ENCODE results near the gene KCNQ5.
"Not testable (repeated sequence)": the region's sequence is repeated elsewhere in the genome, so short reads cannot be mapped to it uniquely, and the experiment has no call there.

KCNQ5 gene

DNA sequence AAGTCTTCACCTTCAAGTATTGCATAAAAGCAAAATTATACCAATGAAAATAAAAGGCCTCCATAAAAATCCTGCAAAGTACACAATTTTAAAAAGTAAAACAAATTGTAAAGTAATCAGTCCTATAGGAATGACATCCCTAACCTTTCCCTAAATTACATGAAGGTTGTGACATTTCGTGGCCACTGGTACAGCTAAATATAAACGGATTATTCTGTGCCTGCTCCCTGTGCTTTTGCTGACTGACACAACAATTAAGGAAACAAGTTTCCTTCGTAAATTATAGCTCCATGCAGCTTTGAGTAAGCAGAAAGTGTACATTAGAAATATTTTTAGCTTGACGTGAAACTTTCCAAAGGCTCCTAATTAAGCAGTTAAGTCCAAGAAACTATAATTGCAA, 222.8 kb downstream of the KCNQ5 start:
- no peak for DNase-seq (ENCODE audit: low spot score)

DNA sequence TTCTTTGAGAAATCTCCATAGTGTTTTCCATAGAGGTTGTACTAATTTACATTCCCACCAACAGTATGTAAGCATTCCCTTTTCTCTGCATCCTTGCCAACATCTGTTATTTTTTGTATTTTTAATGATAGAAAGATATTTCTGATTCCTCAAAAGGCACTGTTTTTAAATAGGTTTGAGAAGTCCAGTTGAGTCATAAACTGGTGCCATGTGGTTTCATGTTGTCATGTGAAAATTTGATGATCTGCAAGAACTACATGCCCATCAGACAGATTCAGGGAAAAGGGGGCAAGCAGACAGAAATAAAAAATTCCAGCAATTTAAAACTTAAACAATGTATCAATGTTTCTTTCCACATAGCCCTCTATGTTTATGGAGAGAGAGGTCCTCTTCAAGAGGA, 227.5 kb downstream of the KCNQ5 start:
- no peak for DNase-seq (ENCODE audit: low spot score)

DNA sequence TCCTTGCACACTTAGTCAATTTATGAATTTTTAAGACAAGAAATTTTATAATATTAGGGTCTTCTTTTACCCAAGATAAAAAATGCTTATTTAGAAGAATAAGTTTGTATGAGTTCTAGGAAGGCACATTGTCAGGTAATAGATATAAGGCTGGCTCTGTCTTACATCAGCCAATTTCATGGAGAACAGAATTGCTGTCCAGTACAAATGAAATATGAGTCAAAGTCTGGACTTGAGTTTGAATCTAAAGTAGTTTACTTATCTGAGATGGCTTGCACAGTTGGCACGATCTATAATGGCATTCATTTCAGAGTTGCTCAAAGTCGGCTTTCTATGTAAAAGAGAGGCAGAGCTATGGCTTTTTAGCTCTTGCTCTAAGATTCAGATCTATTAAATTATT, 228.2 kb downstream of the KCNQ5 start:
- no peak for DNase-seq (ENCODE audit: low spot score)

DNA sequence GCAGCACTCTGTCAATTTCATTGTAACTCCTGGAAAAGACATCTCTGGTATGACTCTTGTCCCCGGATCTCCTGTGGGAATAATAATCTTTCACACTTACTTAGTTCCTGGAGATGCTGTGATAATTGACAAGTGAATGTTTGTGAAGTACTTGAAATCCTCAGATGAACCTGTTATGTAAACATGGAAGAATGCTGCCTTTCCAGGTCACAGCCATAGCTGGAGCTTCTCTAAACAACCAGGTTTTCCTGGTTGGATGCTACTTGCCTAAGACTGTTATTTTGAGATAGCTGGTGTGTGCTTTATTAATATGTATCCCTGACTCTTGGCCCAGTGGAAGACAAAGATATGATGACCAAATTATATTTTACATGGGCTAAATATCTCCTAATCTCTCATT, 228.6 kb downstream of the KCNQ5 start:
- DNase-seq (ENCODE audit: low spot score) = no peak

DNA sequence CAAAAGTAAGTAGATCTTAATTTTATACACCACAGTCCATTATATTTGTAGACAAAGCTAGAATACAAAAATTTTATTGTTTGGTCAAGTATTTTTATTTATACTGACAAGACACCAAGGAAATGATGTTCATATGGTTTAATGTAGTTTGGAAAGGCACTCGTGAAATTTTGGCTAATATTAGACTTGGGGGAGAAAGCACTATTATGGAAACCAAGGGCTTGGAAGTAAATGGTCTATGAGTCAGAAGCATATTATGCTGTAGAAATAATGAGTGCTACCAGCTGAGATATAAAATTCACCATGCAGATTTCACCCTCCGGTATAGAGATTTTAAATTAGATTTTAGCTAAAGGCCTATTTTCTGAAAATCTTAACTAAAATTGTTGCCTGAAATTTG, 233.6 kb downstream of the KCNQ5 start:
- no peak for DNase-seq (ENCODE audit: low spot score)

DNA sequence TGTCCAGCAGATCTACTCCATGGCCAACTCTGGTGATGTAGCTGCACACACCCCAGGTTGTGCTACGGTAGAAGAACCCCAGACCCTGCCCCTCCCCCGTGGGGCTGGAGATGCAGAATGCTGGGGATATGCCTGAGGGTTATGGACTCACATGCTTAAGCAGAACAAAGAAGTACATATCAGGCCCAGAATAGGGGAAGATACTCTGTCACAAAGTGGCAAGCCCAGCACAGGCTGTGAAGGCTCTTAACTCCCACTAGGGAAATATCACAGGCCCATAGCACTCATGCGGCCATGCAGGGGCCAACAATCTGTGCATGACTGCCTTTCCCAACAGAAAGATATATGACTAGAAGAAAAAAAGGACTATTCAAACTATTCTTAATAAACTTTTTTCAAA, 234.9 kb downstream of the KCNQ5 start:
- no peak for DNase-seq (ENCODE audit: low spot score)

DNA sequence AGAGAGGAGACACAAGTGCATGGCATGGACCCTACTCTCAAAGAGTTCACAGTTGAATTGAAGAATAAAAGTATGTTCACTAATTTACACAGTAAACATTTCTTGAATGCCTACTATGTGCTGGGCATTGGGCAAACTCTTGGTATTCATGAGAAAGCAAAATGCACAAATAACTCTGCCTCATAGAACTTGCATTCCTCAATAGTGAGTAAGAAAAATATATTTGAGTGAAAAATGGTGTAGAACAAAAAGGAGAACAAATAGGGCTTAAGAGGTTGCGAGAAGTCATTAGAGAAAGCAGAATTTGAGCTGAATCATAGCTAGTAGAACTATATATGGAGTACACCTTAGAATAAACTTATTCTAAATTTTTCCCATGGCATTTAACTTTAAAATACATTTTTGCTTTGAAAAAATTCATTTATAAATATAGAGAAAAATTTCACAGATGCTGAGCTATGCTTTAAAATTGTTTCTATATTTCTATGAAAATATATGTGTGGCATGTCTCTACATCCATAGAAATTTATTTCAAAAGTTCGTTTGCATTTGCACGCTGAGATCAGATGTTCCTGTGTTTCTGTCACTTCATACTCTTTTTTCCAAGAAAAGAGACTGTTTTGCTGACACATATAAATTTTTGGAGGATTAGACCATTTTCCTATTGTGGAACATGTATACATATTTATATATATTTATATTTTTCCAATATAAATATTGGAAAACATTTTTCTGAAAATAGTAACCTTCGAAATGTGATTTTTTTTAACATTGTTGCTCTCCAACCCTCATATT, 236.1 kb downstream of the KCNQ5 start:
- DNase-seq (ENCODE audit: low spot score) = no peak

DNA sequence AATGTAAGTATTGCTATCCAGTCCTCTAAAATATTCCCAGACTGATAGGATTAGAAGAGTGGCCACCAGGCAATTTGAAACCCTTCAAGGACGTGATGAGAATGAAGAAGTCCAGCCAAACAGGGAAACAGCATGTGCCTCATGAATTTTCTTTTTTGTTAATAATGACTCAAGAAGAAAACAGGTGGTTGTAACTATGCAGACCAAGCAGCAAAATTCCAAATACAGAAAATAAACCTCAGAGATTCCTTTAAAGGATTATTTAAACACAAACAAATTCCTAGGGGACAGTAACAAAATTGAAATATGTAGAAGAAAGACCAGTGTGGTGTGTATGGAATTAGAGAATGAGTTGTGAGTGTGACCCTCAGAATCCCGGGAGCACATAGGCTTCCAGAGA, 239.2 kb downstream of the KCNQ5 start:
- no peak for DNase-seq (ENCODE audit: low spot score)

DNA sequence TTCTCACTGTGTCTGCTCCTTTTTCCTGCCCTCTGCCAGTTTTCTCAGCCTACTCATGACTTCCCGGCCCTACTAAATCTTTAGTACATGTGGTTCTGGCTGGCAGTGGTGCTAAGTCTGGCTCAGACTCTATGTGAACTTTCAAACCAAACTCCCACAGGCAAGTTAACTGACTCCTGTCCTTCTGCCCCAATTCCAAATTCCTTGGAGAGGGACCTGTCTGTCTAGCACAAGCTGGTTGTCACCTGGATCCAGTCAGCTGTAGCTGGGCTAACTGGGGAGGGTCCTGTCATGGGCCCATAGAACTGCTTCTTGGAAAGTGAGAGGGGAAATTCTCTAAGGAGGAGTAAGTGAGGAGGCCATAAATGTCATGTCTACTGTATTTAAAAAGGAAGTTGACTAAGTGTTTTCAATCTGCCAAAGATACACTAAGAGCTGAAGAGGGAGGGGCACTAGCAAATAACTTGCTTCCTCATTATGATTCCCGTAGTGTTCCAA, 240.1 kb downstream of the KCNQ5 start:
- DNase-seq (ENCODE audit: low spot score) = no peak

DNA sequence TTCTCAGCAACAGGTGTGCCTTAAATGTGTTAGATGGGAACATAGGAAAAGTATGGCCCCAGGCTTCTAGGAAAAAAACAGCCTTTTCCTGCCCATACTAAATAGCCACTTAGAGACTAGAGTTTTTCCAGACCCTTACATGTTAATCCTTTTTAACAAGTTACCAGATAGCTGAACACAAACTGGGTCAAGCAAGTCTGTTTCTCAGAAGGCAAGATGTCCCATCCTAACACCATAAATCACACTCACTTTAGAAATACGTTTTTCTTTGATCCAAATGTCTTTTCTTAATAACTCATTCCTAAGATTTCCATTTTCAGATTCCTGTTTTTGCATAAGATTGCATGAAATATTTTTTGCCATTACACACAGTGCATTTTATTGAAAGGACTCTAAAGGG, 241.3 kb downstream of the KCNQ5 start:
- no peak for DNase-seq (ENCODE audit: low spot score)

DNA sequence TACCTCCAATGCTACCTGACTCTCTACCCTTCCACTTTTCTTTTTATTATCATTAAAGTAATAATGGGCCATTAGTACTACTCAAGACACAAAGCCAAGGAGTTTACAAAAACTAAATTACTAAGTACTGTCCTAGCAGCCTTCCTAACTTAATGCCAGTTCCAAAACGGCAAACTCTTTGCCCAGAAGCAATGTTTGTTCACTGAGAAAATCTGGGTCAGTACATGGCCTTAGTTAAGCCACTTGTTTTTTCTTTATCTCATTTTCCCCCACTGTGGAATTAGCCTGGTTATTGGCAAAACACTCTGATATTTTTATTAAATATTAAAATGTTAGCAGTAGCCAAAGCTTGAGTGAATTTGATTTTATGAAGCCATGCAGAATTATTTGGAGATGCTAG, 242.4 kb downstream of the KCNQ5 start:
- DNase-seq (ENCODE audit: low spot score) = no peak

DNA sequence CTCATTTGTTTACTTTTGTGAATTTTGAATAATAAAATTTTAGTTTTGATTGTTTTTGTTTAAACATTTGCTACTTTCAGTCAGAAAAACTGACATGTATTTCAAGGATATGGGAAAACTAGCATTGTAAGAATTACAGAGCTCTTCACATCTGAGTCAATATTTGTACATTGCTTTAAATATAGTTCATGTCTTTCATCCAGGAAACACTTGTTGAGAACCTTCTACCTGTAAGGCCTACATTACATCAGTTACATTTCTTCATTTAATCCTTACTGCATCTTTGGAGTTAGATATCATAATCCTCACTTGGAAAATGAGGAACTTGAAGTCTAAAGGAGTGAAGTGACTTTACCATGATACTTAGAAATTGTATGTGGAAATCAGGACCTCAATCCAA, 242.9 kb downstream of the KCNQ5 start:
- DNase-seq (ENCODE audit: low spot score) = no peak

DNA sequence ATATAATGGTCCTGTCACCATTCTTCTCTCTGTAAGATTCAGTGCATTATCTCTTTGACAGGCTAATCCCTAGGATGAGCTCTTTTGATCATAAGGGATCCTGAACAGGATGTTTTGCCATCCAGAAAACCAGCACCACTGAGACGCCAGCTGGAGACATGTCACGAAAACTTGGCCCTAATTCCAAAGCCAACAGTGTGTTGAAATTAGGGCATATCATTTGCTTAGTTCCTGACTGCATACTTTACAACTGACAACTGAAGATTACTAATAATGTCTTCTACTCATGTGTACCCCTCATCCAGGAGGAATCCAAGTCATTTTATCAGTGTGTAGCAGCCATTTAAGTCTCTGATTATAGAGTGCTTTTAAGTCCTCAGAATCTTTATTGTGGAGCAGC, 243.6 kb downstream of the KCNQ5 start:
- no peak for DNase-seq (ENCODE audit: low spot score)

DNA sequence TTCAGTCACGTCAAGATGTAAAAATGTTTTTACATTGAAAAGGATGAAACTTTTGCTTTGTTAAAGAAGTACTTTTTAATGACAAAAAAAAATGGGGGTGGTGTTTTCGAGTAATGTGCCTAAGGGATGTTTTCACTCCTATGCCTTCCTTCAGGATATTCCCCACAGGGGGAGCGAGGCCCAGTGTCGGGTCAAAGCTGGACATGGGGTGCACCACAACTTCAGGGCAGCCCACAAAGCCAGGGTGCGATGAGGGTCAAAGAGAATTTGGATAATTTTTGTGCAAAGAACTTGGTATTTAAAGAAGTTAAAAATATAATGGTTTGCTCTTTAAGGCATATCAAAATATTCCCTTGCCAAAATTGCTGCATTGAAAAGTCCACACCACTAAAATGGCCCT, 247.8 kb downstream of the KCNQ5 start:
- DNase-seq (ENCODE audit: low spot score) = no peak

DNA sequence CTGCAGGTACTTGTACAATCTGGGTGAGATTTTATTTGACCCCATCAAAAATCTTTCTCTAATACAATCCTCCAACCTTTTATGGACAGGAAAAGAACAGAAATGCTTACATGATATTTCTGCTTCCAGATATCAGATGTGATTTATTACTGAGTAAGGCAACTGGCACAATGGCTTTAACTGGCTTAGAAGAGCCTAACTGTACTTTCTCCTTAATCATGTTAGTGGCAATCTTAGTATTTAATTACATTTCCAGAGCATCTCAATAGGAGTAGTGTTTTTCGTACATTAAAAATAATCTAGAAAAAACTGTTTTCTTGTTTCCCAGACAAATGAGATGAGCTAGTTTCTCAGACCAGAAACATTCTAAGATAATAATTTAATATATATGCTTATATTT, 251.6 kb downstream of the KCNQ5 start:
- no peak for DNase-seq (ENCODE audit: low spot score)

DNA sequence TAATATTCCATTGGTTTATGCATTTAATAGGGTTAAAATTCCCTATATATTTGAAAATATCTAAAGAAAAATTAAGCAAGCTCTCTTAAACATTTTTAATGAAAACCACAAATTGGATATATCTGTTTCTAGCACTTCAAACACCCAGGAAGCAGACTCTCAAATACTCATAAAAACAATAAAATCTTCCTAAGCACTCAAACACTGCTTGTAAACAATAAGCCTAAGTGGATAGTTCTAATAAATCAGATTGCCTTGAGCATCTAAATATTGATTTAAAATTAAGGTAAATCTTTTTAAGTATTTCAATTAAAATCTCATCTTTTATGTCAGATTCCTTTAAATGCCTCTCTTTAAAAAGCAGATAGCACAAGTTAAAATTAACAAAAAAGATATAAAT, 254.4 kb downstream of the KCNQ5 start:
- DNase-seq (ENCODE audit: low spot score) = no peak

DNA sequence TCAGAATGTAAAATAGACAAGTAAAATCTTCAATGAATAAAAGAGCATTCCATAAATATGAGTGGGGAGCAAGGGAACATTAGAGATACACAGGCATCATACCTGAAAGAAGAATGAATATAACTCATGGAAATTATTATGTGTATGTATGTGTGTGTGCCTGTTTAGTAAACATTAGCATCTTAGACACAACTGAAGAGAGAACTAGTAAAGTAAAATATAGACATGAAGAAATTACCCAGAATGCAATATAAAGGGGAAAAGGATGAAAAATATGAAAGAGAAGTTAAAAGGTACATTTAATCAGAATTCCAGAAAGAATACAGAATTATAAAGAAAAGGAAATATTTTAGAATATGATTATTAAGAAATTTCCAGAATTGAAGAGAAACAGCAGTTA, 264.3 kb downstream of the KCNQ5 start:
- no peak for DNase-seq (ENCODE audit: low spot score)

DNA sequence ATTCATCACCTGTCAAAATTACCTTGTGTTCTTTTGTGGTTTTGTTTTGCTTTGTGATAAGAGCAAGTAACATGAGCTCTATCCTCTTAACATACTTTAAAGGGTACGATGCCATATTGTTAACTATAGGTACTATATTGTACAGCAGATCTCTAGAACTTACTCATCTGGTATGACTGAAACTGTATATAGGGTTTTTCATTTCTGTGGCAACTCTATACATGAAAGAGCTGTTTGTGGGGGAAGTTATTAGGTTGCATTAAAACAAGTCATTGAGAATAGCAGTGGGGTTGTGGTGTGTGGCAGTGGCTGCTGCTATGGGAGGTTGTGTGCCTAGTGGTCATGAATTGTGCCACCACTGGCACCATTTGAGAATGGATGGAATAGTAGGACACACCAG, 268.4 kb downstream of the KCNQ5 start:
- DNase-seq (ENCODE audit: low spot score) = no peak

DNA sequence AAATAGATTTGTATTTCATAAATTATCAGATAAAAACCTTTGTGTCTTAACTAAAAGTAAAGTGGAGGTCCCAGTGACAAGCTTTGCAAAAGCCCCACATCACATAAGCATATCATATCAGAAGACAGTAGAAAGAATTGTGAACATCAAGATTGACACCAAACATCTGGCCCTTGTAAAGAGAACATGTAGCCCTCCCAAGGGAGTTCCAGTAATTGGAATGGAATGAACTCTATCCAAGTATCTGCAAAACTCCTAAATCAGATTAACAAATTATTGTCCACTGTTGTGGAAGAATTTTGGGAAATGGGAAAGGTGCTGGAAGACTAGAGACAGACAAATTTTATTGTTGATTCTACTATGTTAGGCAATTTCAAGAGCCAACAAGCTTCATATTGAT, 268.8 kb downstream of the KCNQ5 start:
- DNase-seq (ENCODE audit: low spot score) = no peak

DNA sequence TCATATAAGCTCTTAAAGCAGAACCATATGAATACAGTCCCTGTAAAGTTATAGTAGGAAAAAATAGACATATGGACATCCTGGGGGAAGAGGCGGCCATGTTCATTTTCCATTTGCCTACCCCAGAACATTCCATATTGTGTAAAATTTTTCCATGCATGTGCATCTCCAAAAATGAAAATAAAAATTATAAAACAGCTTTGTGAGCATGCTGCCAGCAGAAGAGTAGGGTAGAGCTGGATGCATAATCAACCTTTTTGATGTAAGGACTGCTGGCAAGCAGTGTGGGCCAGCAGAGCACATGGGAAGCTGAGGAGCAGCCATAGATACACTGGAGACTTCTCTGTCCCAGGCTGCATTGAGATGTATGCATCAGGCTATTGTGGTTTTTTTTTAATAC, 271.0 kb downstream of the KCNQ5 start:
- no peak for DNase-seq (ENCODE audit: low spot score)

DNA sequence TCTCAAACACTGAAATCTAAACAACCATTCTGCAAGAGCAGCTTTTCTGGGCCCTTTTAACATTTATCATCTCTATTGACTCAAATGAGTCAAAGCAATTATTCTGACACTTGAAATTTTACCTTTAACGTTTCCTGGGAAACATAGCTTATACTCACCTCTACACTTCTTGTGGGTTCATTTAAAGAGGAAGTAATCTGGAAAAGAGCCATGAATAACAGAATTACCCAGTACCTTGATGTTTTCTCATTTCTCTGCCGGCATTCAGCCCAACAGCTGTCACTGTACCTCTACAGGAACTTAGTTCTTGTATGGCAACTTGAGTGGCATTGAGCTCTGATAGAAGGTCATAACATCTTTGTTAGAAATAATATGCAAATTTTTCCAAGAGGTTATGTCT, 272.2 kb downstream of the KCNQ5 start:
- DNase-seq (ENCODE audit: low spot score) = no peak

DNA sequence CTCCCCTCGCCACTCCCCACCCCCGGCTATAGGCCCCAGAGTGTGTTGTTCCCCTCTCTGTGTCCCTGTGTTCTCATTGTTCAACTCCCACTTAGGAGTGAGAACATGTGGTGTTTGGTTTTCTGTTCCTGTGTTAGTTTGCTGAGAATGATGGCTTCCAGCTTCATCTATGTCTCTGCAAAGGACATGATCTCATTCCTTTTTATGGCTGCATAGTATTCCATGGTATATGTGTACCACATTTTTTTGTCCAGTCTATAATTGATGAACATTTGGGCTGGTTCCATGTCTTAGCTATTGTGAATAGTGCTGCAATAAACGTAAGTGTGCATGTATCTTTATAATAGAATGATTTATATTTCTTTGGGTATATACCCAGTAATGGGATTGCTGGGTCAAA, 276.4 kb downstream of the KCNQ5 start:
- not testable (repeated sequence) for DNase-seq (ENCODE audit: low spot score)

DNA sequence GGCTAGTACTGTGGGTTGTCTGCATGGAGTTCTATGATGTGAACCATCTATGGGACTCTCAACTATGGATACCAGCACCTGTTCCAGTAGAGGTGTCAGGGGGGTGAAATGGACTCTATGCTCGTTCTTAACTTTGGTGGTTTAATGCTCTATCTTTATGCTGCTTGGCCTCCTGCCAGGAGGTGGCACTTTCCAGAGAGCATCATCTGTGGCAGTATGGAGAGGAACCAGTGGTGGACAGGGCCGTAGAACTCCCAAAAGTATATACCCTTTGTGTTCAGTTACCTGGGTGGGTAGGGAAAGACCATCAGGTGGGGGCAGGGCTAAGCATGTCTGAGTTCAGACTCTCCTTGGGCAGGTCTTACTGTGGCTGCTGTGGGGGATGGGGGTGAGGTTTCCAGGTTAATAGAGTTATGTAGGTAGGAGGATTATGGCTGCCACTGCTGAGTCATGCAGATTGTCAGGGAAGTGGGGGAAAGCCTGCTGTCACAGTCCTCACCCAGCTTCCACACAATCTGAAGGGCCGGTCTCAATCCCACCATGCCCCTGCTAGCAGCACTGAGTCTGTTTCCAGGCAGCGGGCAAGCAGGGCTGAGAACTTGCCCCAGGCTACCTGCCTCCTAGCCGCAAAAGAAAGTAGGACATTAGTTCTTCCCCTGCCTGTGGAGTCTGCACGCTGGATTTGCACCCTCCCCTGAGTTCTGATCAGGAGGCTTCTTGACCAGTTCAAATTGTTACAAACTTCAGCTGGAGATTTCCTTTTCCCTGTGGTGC, 284.0 kb downstream of the KCNQ5 start:
- DNase-seq (ENCODE audit: low spot score) = no peak

Measured in RKO (cell line).